ENCODE data around the gene CCDC83. TPM values are rescaled to one million over a fixed set of nuclear protein-coding genes. Genes with fewer than 3 reads are reported as not detected.

Gene CCDC83
- polyA plus RNA-seq, 1 of the 3 experiments (the other 2 are of a cell fraction): not detected

- CTCF ChIA-PET: interaction anchor here (0.6 kb wide), 1 partner anchor 99 kb away, joined by 3 read pairs; no protein-coding TSS in a partner anchor
- DNase-seq: no peak
- no peaks in the 10 kb centered on the region for H3K79me2 ChIP-seq (ENCODE audit: insufficient read depth)
- H3F3A ChIP-seq (replicated peaks; ENCODE audit: insufficient read depth): peaks cover 16% of the 10 kb centered on the region
- peaks cover 4% of the 10 kb centered on the region; the same call in 1 of the 2 replicates for H4K20me1 ChIP-seq (ENCODE audit: insufficient read depth)
- H3K9ac ChIP-seq: no peak overlapping the region
- 0 out of 2 replicates have a peak, but pooled peaks cover 5% of the 10 kb centered on the region for H3K9me3 ChIP-seq
- peaks cover 11 to 20% of the 10 kb centered on the region in 2 experiments for H3K4me1 ChIP-seq (ENCODE audit: control insufficient read depth in 1 of 2, insufficient read depth in 2 of 2, low read depth in 1 of 2, low read length in 1 of 2)
- H3K9me2 ChIP-seq: no peaks in the 10 kb centered on the region
- H3K27me3 ChIP-seq (ENCODE audit: insufficient read depth): no peaks in the 10 kb centered on the region
- TF ChIP-seq RFX5 (IDR thresholded peaks at IDR 0.05; ENCODE audit: low read length): no peak
- TF ChIP-seq REST (IDR thresholded peaks at IDR 0.05; ENCODE audit: low read depth, low read length): no peak
- TF ChIP-seq USF1 (IDR thresholded peaks at IDR 0.05; ENCODE audit: borderline replicate concordance, low read depth): no peak
- TF ChIP-seq SIN3A (IDR thresholded peaks at IDR 0.05; ENCODE audit: borderline replicate concordance, low read depth, low read length): no peak
- no peak for TF ChIP-seq FOSL2 (IDR thresholded peaks at IDR 0.05; ENCODE audit: borderline replicate concordance, low read depth)
- TF ChIP-seq FOXJ3 (CRISPR knock-in tag; IDR thresholded peaks at IDR 0.05): no peak
- TF ChIP-seq TCF12 (IDR thresholded peaks at IDR 0.05): no peak
- TF ChIP-seq USF2 (IDR thresholded peaks at IDR 0.05; ENCODE audit: borderline replicate concordance, low read depth, low read length): no peak
- TF ChIP-seq SMC3 (IDR thresholded peaks at IDR 0.05; ENCODE audit: low read depth, low read length): no peak
- no peak for TF ChIP-seq PBX3 (IDR thresholded peaks at IDR 0.05)
- no peak for TF ChIP-seq NRF1 (IDR thresholded peaks at IDR 0.05; ENCODE audit: low read depth, low read length)
- no peak for TF ChIP-seq NFIC (IDR thresholded peaks at IDR 0.05; ENCODE audit: borderline replicate concordance)
- TF ChIP-seq MAX (IDR thresholded peaks at IDR 0.05; ENCODE audit: low read depth): no peak
- TF ChIP-seq RXRA (IDR thresholded peaks at IDR 0.05; ENCODE audit: borderline replicate concordance, low read depth): no peak
- no peak for TF ChIP-seq RAD21 (IDR thresholded peaks at IDR 0.05; ENCODE audit: low read length)
- no peak for TF ChIP-seq EP300 (IDR thresholded peaks at IDR 0.05; ENCODE audit: borderline replicate concordance in 1 of 2, low read depth in 1 of 2, low read length in 1 of 2)
- no peak for TF ChIP-seq MEF2A (IDR thresholded peaks at IDR 0.05; ENCODE audit: borderline replicate concordance, low read depth)
- TF ChIP-seq CHD2 (IDR thresholded peaks at IDR 0.05; ENCODE audit: low read length, partially characterized antibody): no peak
- peaks cover 0 to 10% of the 10 kb centered on the region in 2 experiments for H3K36me3 ChIP-seq (replicated peaks in 1 of 2; ENCODE audit: control insufficient read depth in 1 of 2, insufficient read depth in 2 of 2, low read length in 1 of 2)
- H2AFZ ChIP-seq (ENCODE audit: low read depth): no peak overlapping the region
- H3K27ac ChIP-seq (ENCODE audit: low read depth in 2 of 2, low read length in 1 of 2): no peak overlapping the region
- H3K4me2 ChIP-seq: no peak overlapping the region
- no peak overlapping the region for H3K4me3 ChIP-seq (ENCODE audit: low read depth in 2 of 2, low read length in 1 of 2)
- POLR2A ChIA-PET: no interaction called here
Measured at GRCh38 chr11:85831050-85831449, 24.1 kb upstream of the CCDC83 start.
